K562 (cell line): ENCODE measurements around the gene MYOM1. TPM values are rescaled to one million over a fixed set of nuclear protein-coding genes. Genes with fewer than 3 reads are reported as not detected.

Experiments
- ATAC-seq: fragments of 200-7000 bp; cut with Tn5 transposase; 3 replicates; pipeline ENCODE4 v1.9.1; 2020; ENCODE audit warnings: moderate library complexity
- BruUV-seq: library from RNA; stranded (reverse); fragments of 400-500 nt; replicated peaks from 2 replicates; lab custom pipeline; 2021; lab: Mats Ljungman, UMichigan
- CTCF ChIA-PET: fragments of 300-600 bp; formaldehyde crosslinking; extraction: SDS; loops from one replicate; lab custom pipeline; 2021; ENCODE audit warnings: low intra/inter-chr PET ratio; lab: Yijun Ruan, JAX
- POLR2A ChIA-PET: fragments of 300-600, 350-650 bp; sonication (Branson Sonifier 250); formaldehyde crosslinking; extraction: SDS; loops from one replicate; lab custom pipeline; 2021; ENCODE audit warnings: antibody characterized with exemption, inconsistent platforms; lab: Yijun Ruan, JAX
- DNase-seq, 4 experiments: peaks; one replicate each; pipeline versions ENCODE4 v3.0.0 to v3.0.0-alpha.2; 2011 to 2018; ENCODE audit warnings: low spot score in 3 of 4, mixed read lengths in 3 of 4; ENCODE audit errors: extremely low read depth in 1 of 4
- FAIRE-seq: peaks from 2 replicates; lab custom pipeline; 2011; peaks lifted over from hg19 to GRCh38; lab: Jason Lieb, UNC
- H2AFZ ChIP-seq: 2 replicates; pipeline ENCODE4 v1.6.0; 2011; ENCODE audit warnings: low read depth, low read length, control low read depth, inconsistent platforms
- H3K27ac ChIP-seq: fragments of 200-600 bp; 3 replicates; pipeline ENCODE4 v1.8.0; 2011; ENCODE audit warnings: low read depth, mild to moderate bottlenecking, control low read depth, inconsistent platforms, low read length, moderate library complexity, mixed read lengths; ENCODE audit errors: extremely low read depth
- H3K27me3 ChIP-seq, 2 experiments: fragments of 300-600 bp in 1 of 2; 2 replicates in 1 of 2; 3 replicates in 1 of 2; pipeline versions ENCODE4 v1.6.0 to v1.8.0; 2011; ENCODE audit warnings: inconsistent platforms in 2 of 2, low read length in 2 of 2, mild to moderate bottlenecking in 1 of 2, mixed read lengths in 1 of 2, moderate library complexity in 1 of 2; ENCODE audit not compliant: control insufficient read depth in 2 of 2, insufficient read depth in 2 of 2
- H3K36me3 ChIP-seq: fragments of 300-600 bp; 3 replicates; pipeline ENCODE4 v1.8.0; 2011; ENCODE audit warnings: mild to moderate bottlenecking, low read length, inconsistent platforms; ENCODE audit not compliant: control insufficient read depth, insufficient read depth
- H3K4me1 ChIP-seq, 2 experiments: fragments of 200-600 bp in 1 of 2; replicated peaks in 1 of 2; 2 replicates in 1 of 2; 3 replicates in 1 of 2; pipeline versions ENCODE4 v1.5.1 to v1.8.0; 2011; ENCODE audit warnings: inconsistent platforms in 2 of 2, low read length in 2 of 2, mild to moderate bottlenecking in 1 of 2, mixed read lengths in 1 of 2, moderate library complexity in 1 of 2; ENCODE audit not compliant: control insufficient read depth in 2 of 2, insufficient read depth in 2 of 2
- H3K4me2 ChIP-seq: 2 replicates; pipeline ENCODE4 v1.6.1; 2011; ENCODE audit warnings: low read length, control low read depth, inconsistent platforms, mixed read lengths; ENCODE audit not compliant: insufficient read depth
- H3K4me3 ChIP-seq: fragments of 200-600 bp; sonication (generic), shearing (Covaris generic); 2 replicates; pipeline ENCODE4 v1.5.1; 2016; ENCODE audit warnings: control low read depth, inconsistent platforms
- H3K79me2 ChIP-seq: fragments of 200-600 bp; 3 replicates; pipeline ENCODE4 v1.8.0; 2011; ENCODE audit warnings: low read length, inconsistent platforms; ENCODE audit not compliant: control insufficient read depth, insufficient read depth
- H3K9ac ChIP-seq, 2 experiments: 2 replicates each; pipeline versions ENCODE4 v1.6.0 to v1.6.1; 2011; ENCODE audit warnings: low read depth in 2 of 2, low read length in 2 of 2, control low read depth in 1 of 2, inconsistent platforms in 1 of 2, mild to moderate bottlenecking in 1 of 2, mixed read lengths in 1 of 2; ENCODE audit not compliant: insufficient read depth in 1 of 2
- H3K9me1 ChIP-seq: one replicate; pipeline ENCODE4 v1.6.0; 2011; ENCODE audit warnings: inconsistent platforms, mild to moderate bottlenecking, low read length, moderate library complexity; ENCODE audit not compliant: control insufficient read depth, insufficient read depth
- H3K9me3 ChIP-seq: replicated peaks from 2 replicates; pipeline ENCODE4 v1.5.1; 2011; ENCODE audit warnings: low read depth, low read length, inconsistent platforms; ENCODE audit not compliant: control insufficient read depth, insufficient read depth
- H4K20me1 ChIP-seq: replicated peaks from 2 replicates; pipeline ENCODE4 v1.6.1; 2011; ENCODE audit warnings: low read length, inconsistent platforms, mixed read lengths; ENCODE audit not compliant: control insufficient read depth, insufficient read depth
- NR2C2 ChIP-seq, 2 experiments: fragments of 200-800 bp in 1 of 2; sonication (Bioruptor generic) in 1 of 2; sonication (generic) in 1 of 2; formaldehyde crosslinking in 1 of 2; IDR thresholded peaks; 2 replicates each; pipeline versions ENCODE4 v1.6.1 to v1.8.0; 2016 to 2022; ENCODE audit warnings: mild to moderate bottlenecking in 1 of 2, missing compliant biosample characterization in 1 of 2, missing genetic modification characterization in 1 of 2, missing genetic modification reagents in 1 of 2
- RAD21 ChIP-seq, 2 experiments: fragments of 250-450 bp in 1 of 2; fragments of 450-650 bp in 1 of 2; sonication (Bioruptor Pico) in 1 of 2; formaldehyde crosslinking in 1 of 2; IDR thresholded peaks in 1 of 2; conservative IDR thresholded peaks in 1 of 2; 2 replicates each; pipeline versions ENCODE4 v1.4.0 to v1.8.0; 2020 to 2022; ENCODE audit warnings: mild to moderate bottlenecking in 2 of 2, moderate library complexity in 1 of 2
- RERE ChIP-seq: sonication (generic); formaldehyde crosslinking; IDR thresholded peaks from 2 replicates; pipeline ENCODE4 v1.8.0; 2023; ENCODE audit warnings: missing genetic modification reagents, mild to moderate bottlenecking, borderline replicate concordance
- TEAD2 ChIP-seq: fragments of 450-650 bp; IDR thresholded peaks from 2 replicates; pipeline ENCODE4 v1.6.1; 2016; ENCODE audit warnings: missing genetic modification characterization, control low read depth, missing compliant biosample characterization
- TSHZ1 ChIP-seq: fragments of 250-450 bp; sonication (Bioruptor Pico); IDR thresholded peaks from 2 replicates; pipeline ENCODE4 v1.4.0; 2020; ENCODE audit warnings: mild to moderate bottlenecking, moderate library complexity
- U2AF2 ChIP-seq: fragments of 200-400 bp; formaldehyde crosslinking; optimal IDR thresholded peaks from 2 replicates; pipeline ENCODE3; 2017; ENCODE audit warnings: low read depth, mild to moderate bottlenecking, low read length
- XRCC4 ChIP-seq: IDR thresholded peaks from one replicate; pipeline ENCODE4 v1.6.1; 2011; ENCODE audit not compliant: insufficient read depth, insufficient read length; ENCODE audit errors: extremely low read depth
- ZBTB2 ChIP-seq: fragments of 450-650 bp; IDR thresholded peaks from 2 replicates; pipeline ENCODE4 v1.6.1; 2016; ENCODE audit warnings: antibody characterized with exemption
- ZNF212 ChIP-seq: fragments of 450-650 bp; formaldehyde crosslinking; IDR thresholded peaks from 2 replicates; pipeline ENCODE4 v1.4.0; 2020; ENCODE audit warnings: mild to moderate bottlenecking
- ZNF695 ChIP-seq: fragments of 450-650 bp; formaldehyde crosslinking; IDR thresholded peaks from 2 replicates; pipeline ENCODE4 v1.4.0; 2020; ENCODE audit warnings: mild to moderate bottlenecking, moderate library complexity
- WGBS: fragments of 100-300 bp; shearing (Covaris generic); methylation state at CpG from one replicate; pipeline ENCODE4 v1.1.6; 2016; ENCODE audit warnings: low coverage, mixed read lengths; ENCODE audit not compliant: insufficient coverage; ENCODE audit errors: missing lambda C conversion rate; 5-methylcytosine and 5-hydroxymethylcytosine counted together
- in situ Hi-C: fragments of 300-500 bp; cut with MboI; formaldehyde crosslinking; loops from 4 replicates; pipeline ENCODE4 v1.15.0; 2018; ENCODE audit warnings: inconsistent platforms, mixed read lengths
- intact Hi-C: fragments of 100-400 bp; cut with micrococcal nuclease; formaldehyde crosslinking; loops from 2 replicates; pipeline ENCODE4 v1.14.2; 2022
- polyA plus RNA-seq, 8 experiments: library from polyadenylated mRNA; depleted of rRNA in 4 of 8; stranded (reverse) in 5 of 8; unstranded in 3 of 8; fragments of >200 nt; fragmentation: Nextera tagmentation in 2 of 8; fragmentation: Illumina TruSeq in 1 of 8; extraction: Ambion mirVana in 2 of 8; extraction: Trizol in 1 of 8; gene quantifications; 2 replicates each; pipeline versions ENCODE4 v1.2.1 to v1.2.3, GENCODE V29; 2011 to 2014; ENCODE audit warnings: inconsistent platforms in 1 of 8, missing spikeins in 1 of 8
- total RNA-seq, 7 experiments: library from RNA; depleted of rRNA in 6 of 7; stranded (reverse); fragments of >200 nt in 6 of 7; fragmentation: Illumina TruSeq in 2 of 7; extraction: Trizol in 2 of 7; gene quantifications; 2 replicates each; pipeline versions ENCODE4 v1.2.1 to v1.2.3, GENCODE V29; 2011 to 2021; ENCODE audit warnings: low replicate concordance in 1 of 7

Gene MYOM1
- total and polyA plus RNA-seq, 9 of the 15 experiments (the other 6 are each of a cell fraction or from before 2014, with no cell fraction given), result 0.01 to 0.62 (median 0.25) TPM

DNA sequence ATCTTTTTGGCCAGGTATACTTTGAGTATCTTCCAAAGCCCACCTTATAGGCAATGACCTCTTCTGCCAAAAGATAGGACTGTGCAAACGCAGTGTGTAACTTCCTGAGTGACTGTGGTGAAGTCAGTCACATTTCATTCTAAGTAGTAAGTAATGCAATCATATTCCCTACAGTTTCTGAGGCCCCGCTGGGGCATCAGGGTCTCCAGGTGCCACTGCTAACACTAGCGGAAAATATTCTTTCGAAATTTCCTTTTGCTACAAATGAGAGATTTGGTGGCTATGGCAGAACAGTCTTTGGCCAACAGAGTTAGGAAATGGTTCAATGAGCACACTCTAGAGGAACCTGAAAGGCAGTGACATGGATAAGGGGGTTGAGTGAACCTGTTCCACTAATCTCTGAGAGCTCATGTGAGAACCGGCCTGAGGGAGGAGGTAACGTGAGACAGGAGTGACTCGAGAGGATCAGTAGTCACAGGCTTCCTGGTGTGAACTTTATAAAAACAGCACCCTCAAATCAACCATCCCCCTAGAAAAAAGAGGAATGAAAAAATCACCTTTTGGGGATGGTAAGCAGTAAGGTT, 104.2 kb downstream of the MYOM1 start:
- H3K79me2 ChIP-seq, result no peaks in the 10 kb centered on the region
- no peaks in the 10 kb centered on the region for H3K9me3 ChIP-seq
- no peaks in the 10 kb centered on the region for H4K20me1 ChIP-seq
- no peaks in the 10 kb centered on the region; a peak in 1 of 5 replicates for H3K27me3 ChIP-seq
- peak in 1 of 4 experiments; percentile 23 for DNase-seq
- H3K36me3 ChIP-seq, result no peaks in the 10 kb centered on the region
- H3K4me1 ChIP-seq, result peaks cover 3 to 15% of the 10 kb centered on the region in 2 experiments; a peak in 4 of 5 replicates
- peak; percentile 56 for ATAC-seq
- H3K4me2 ChIP-seq, result no peak overlapping the region
- H3K9ac ChIP-seq, result no peak overlapping the region
- H3K27ac ChIP-seq, result no peak overlapping the region
- intact Hi-C loops, result no loop called here
- no TSS peak for BruUV-seq
- in situ Hi-C loops, result no loop called here
- CTCF ChIA-PET, result no interaction called here
- H3K9me1 ChIP-seq, result no peaks in the 10 kb centered on the region
- 25% methylated on average over 7 of the region's 7 CpGs for WGBS
- no peak for FAIRE-seq
- H3K4me3 ChIP-seq, result no peak overlapping the region
- no peak overlapping the region for H2AFZ ChIP-seq
- POLR2A ChIA-PET, result interaction anchor here (0.6 kb wide), 1 partner anchor 94 kb away, joined by 3 read pairs; no protein-coding TSS in a partner anchor
- no peak for TF ChIP-seq U2AF2
- no peak for TF ChIP-seq XRCC4
- no peak for TF ChIP-seq NR2C2 (CRISPR knock-in tag; IDR thresholded peaks at IDR 0.05)
- no peak for TF ChIP-seq NR2C2 (tag; IDR thresholded peaks at IDR 0.05)
- TF ChIP-seq TEAD2, result no peak
- no peak for TF ChIP-seq ZNF695 (CRISPR knock-in tag)
- no peak for TF ChIP-seq RAD21 (CRISPR knock-in tag; conservative IDR thresholded peaks at IDR 0.05 in 1 of 2, IDR thresholded peaks at IDR 0.05 in 1 of 2)
- TF ChIP-seq ZNF212, result no peak
- TF ChIP-seq TSHZ1 (CRISPR knock-in tag), result no peak
- TF ChIP-seq ZBTB2, result no peak
- TF ChIP-seq RERE (CRISPR knock-in tag), result no peak
